Osteoblast (primary cell): ENCODE results near the gene EXOSC3. TPM values are rescaled to one million over a fixed set of nuclear protein-coding genes. Genes with fewer than 3 reads are reported as not detected.

Experiments used
- DNase-seq: peaks from one replicate; pipeline ENCODE4 v3.0.0; 2011; ENCODE audit warnings: low spot score, mixed read lengths; ENCODE audit not compliant: insufficient read length; ENCODE audit errors: missing footprints
- H2AFZ ChIP-seq: 2 replicates; pipeline ENCODE4 v1.6.0; 2011; ENCODE audit warnings: mild to moderate bottlenecking, low read length
- H3K27ac ChIP-seq: 2 replicates; pipeline ENCODE4 v1.5.1; 2011; ENCODE audit warnings: mild to moderate bottlenecking, low read depth, low read length, moderate library complexity
- H3K27me3 ChIP-seq: 2 replicates; pipeline ENCODE4 v1.6.0; 2012; ENCODE audit warnings: mild to moderate bottlenecking, control low read depth, inconsistent platforms, low read length, moderate library complexity; ENCODE audit not compliant: insufficient read depth
- H3K36me3 ChIP-seq: 2 replicates; pipeline ENCODE4 v1.5.1; 2011; ENCODE audit warnings: mild to moderate bottlenecking, low read length, control low read depth, moderate library complexity; ENCODE audit not compliant: insufficient read depth
- H3K4me1 ChIP-seq: 2 replicates; pipeline ENCODE4 v1.5.1; 2011; ENCODE audit warnings: mild to moderate bottlenecking, low read length, control low read depth, moderate library complexity; ENCODE audit not compliant: insufficient read depth
- H3K4me2 ChIP-seq: 2 replicates; pipeline ENCODE4 v1.6.0; 2011; ENCODE audit warnings: mild to moderate bottlenecking, low read length; ENCODE audit not compliant: insufficient read depth
- H3K4me3 ChIP-seq: fragments of 200-600 bp; sonication (generic); 3 replicates; pipeline ENCODE4 v1.5.1; 2012; ENCODE audit warnings: mild to moderate bottlenecking, low read length, inconsistent platforms; ENCODE audit not compliant: insufficient read depth
- H3K79me2 ChIP-seq: 2 replicates; pipeline ENCODE4 v1.6.0; 2012; ENCODE audit warnings: mild to moderate bottlenecking, low read length, control low read depth, inconsistent platforms; ENCODE audit not compliant: insufficient read depth
- H3K9me3 ChIP-seq: 2 replicates; pipeline ENCODE4 v1.5.1; 2011; ENCODE audit warnings: low read depth, low read length, control low read depth
- H4K20me1 ChIP-seq: 2 replicates; pipeline ENCODE4 v1.6.0; 2012; ENCODE audit warnings: mild to moderate bottlenecking, low read length, control low read depth; ENCODE audit not compliant: insufficient read depth
- CTCF ChIP-seq: IDR thresholded peaks from 2 replicates; pipeline ENCODE4 v1.5.1; 2011; ENCODE audit warnings: mild to moderate bottlenecking, low read depth, low read length, moderate library complexity; ENCODE audit errors: extremely low read depth
- total RNA-seq: library from RNA; depleted of rRNA; stranded (reverse); fragments of >200 nt; gene quantifications from 2 replicates; pipeline ENCODE4 v1.2.3, GENCODE V29; 2012

EXOSC3 gene
- total RNA-seq, 1 donor: 24.6 TPM

- Histone ChIP-seq H3K9me3 (no peaks in the 10 kb centered on the region), H3K4me1 (peaks cover 22% of the 10 kb centered on the region), H3K4me3 (no peak overlapping the region), H3K27ac (peak overlapping the region; percentile 73), H3K27me3 (no peaks in the 10 kb centered on the region), H3K79me2 (no peaks in the 10 kb centered on the region), H3K36me3 (no peaks in the 10 kb centered on the region), H3K4me2 (peak overlapping the region; percentile 34), H4K20me1 (peaks cover 5% of the 10 kb centered on the region), H2AFZ (no peak overlapping the region)
- DNase-seq: peak; percentile 62
- TF ChIP-seq CTCF: no peak
These were observed 23.4 kb downstream of the EXOSC3 start for GRCh38 chr9:37761511-37761910.

DNA sequence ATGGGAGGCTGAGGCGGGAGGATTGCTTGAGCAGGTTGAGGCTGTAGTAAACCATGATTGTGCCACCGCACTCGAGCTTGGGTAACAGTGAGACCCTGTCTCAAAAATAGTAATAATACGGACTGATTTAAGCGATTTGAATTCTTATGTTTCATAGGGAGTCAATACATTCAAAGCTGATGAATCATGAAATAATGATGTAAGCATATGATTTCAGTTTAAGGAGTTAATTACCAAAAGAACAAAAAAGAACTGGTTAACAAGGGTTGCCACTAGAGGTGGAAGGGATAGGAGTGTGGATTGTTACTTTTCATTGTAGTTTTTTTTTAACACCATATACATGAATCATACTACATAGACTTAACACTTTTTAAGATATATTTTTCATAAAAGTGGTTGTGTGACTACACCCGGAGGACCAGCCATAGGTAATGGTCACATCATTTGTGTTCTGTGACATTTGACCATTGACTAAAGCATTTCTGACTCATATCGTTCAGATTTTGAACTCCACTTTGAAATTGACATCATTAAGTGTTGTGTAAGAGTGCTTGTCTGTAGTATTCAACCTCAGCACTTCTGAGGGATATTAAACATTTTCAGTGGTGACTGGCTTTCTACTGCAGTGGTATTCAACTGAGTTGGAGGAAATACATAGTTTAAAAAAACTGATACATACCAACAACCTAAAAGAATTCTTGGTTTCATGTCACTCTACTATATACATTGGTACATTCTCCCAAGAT, 24.3 kb downstream of the EXOSC3 start:
- H3K4me1 ChIP-seq: peaks cover 22% of the 10 kb centered on the region
- TF ChIP-seq CTCF: no peak
- peaks cover 5% of the 10 kb centered on the region for H4K20me1 ChIP-seq
- peaks cover 1% of the 10 kb centered on the region for H3K79me2 ChIP-seq
- H3K36me3 ChIP-seq: no peaks in the 10 kb centered on the region
- H3K27me3 ChIP-seq: no peaks in the 10 kb centered on the region
- no peak overlapping the region for H3K4me3 ChIP-seq
- H3K27ac ChIP-seq: peak overlapping the region; percentile 73
- DNase-seq: peak; percentile 87
- no peaks in the 10 kb centered on the region for H3K9me3 ChIP-seq
- H3K4me2 ChIP-seq: peak overlapping the region; percentile 34
- H2AFZ ChIP-seq: no peak overlapping the region

DNA sequence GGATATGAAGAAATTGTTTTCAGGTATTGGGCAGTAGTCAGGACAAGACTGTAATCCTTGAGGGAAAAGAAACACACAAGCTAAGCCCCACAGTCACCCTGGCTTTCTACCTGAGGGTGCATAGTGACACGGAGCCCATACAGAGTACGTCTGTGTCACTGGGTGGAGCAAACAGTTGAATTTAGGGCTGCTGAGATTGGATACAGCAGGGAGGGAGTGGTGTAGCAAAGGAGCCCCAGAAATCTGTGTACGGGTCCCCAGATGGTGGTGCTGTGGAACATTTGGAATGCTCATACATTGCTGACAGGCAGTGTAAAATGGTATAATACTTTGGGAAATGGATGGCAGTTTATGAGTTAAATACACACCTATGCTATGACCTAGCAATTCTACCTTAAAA, 26.1 kb downstream of the EXOSC3 start:
- Histone ChIP-seq H3K27me3 (no peaks in the 10 kb centered on the region), H3K27ac (no peak overlapping the region), H3K9me3 (no peaks in the 10 kb centered on the region), H3K4me2 (no peak overlapping the region), H3K4me1 (peaks cover 28% of the 10 kb centered on the region), H3K79me2 (peaks cover 12% of the 10 kb centered on the region), H3K36me3 (no peaks in the 10 kb centered on the region), H4K20me1 (peaks cover 5% of the 10 kb centered on the region), H3K4me3 (no peak overlapping the region), H2AFZ (no peak overlapping the region)
- TF ChIP-seq CTCF: no peak
- no peak for DNase-seq

GRCh38 chr9:37753489-37754190, 31.2 kb downstream of the EXOSC3 start, which contains the start of gene TRMT10B:
Gene TRMT10B (plus strand): TSS chr9:37753805. CDS start chr9:37761932, 8,127 bp downstream.
- Histone ChIP-seq H4K20me1 (no peaks in the 10 kb centered on the region), H3K4me1 (peaks cover 10% of the 10 kb centered on the region), H3K27me3 (no peaks in the 10 kb centered on the region), H3K9me3 (no peaks in the 10 kb centered on the region), H3K36me3 (no peaks in the 10 kb centered on the region), H3K27ac (peak within 1 kb of the TSS; percentile 83), H3K4me2 (peak within 1 kb of the TSS; percentile 95), H2AFZ (peak within 1 kb of the TSS; percentile 98), H3K79me2 (peaks cover 12% of the 10 kb centered on the region), H3K4me3 (peak within 1 kb of the TSS; percentile 94)
- TF ChIP-seq CTCF: no peak
- peak; percentile 98 for DNase-seq
